ENCODE results near the gene MTHFD2L.

The MTHFD2L gene

DNA sequence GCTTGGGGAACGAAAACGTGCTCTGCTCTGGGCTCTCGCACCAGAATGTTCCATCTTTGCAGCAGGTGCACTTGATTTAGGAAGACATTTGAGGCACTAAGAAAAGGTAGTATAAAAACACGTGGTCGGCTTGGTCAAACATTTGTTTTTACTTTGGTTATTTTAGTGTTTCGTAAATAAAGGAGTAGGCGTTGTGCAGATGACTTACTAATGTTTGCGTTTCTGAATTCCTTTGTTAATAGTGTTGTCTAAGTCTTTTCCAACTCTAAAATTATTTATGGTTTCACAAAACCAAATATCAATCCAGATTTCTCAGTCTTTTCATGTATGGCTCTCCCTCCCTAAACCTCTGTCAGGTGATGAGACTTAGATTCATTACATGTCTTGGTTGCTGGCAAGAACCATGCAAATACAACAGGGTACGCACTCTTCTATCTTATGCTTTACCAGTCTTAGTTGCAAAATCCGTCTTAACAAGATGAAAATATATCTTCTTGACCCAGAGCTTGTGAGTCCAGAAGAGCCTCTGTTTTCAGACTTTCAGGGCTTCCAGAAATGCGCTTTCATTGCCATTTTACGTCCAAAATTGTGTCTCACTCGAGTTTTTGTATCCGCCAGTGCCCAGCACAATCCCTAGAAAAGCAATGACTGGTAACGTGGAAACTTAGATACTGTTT lies 686 bp downstream of the MTHFD2L start:
- no peak for DNase-seq (ENCODE audit: insufficient read length, low spot score)
- TF ChIP-seq, protein P1, sequence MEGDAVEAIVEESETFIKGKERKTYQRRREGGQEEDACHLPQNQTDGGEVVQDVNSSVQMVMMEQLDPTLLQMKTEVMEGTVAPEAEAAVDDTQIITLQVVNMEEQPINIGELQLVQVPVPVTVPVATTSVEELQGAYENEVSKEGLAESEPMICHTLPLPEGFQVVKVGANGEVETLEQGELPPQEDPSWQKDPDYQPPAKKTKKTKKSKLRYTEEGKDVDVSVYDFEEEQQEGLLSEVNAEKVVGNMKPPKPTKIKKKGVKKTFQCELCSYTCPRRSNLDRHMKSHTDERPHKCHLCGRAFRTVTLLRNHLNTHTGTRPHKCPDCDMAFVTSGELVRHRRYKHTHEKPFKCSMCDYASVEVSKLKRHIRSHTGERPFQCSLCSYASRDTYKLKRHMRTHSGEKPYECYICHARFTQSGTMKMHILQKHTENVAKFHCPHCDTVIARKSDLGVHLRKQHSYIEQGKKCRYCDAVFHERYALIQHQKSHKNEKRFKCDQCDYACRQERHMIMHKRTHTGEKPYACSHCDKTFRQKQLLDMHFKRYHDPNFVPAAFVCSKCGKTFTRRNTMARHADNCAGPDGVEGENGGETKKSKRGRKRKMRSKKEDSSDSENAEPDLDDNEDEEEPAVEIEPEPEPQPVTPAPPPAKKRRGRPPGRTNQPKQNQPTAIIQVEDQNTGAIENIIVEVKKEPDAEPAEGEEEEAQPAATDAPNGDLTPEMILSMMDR (IDR thresholded peaks at IDR 0.05; ENCODE audit: insufficient read depth, missing control alignments), result no peak
- no peak for FAIRE-seq

DNA sequence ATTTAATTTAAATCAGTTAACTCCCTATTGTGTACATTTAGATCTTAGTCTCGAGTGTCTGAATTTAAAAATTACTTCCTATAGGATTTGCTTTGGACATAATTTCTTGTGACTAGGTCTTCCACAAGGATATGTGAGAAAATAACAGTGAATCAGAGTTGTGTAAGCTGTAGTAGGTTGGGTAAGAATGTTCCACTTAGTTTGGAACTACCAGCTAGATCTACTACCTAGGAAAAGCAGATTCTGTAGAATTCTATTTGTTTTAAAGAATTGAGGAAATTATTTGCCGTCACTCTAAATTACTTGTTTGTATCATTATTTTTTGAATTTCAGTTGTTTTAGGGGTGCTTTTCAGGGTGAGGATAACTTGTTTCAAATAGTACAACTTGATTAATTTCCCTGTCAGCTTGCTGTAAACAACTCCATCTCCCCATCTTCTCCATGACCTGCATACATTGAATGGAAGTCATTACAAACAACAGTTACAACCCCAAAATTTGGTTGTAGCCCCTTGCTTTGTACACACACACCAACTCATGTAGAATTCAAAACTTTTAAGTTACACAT lies 1.3 kb downstream of the MTHFD2L start:
- no peak for FAIRE-seq
- TF ChIP-seq, protein P1 (IDR thresholded peaks at IDR 0.05; ENCODE audit: insufficient read depth, missing control alignments), result no peak
- DNase-seq (ENCODE audit: insufficient read length, low spot score), result no peak

DNA sequence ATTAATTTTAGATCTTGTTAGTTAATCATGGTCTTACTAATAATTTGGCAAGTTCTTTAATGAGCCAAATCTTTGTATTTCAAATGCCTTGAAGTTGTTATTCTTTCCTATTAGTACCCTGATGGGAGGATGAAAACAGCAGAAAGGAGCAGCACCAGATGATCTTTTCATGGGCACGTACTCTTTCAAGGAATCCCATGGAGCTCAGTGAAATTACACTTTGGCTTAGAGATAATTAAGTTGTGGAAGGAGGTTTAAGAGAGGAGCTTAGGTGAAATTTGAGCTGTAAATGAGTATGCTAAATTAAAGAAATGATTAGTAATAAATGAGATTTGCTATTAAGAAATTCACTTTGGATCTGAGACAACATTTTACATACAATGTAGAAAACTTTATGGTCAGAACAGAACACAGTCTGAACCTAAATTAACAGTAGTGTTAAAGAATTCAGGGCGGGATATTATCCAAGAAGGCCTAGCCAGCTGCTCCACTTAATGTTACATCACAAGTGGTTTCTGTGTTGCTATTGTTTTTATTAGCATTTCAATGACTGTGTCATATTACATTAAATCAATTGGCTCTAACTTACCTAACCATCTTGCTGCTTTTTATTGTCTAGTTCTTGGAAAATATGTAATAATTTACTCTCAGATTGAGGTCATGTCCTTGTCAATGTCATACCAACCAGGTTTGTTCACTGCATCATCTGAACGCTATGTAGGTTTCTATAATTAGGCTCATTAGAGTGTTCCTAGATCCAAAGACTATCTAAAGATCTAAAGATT lies 3.9 kb downstream of the MTHFD2L start:
- TF ChIP-seq, protein P1 (IDR thresholded peaks at IDR 0.05; ENCODE audit: insufficient read depth, missing control alignments), result no peak
- DNase-seq (ENCODE audit: insufficient read length, low spot score) (no peak), FAIRE-seq (peak; percentile 61)

DNA sequence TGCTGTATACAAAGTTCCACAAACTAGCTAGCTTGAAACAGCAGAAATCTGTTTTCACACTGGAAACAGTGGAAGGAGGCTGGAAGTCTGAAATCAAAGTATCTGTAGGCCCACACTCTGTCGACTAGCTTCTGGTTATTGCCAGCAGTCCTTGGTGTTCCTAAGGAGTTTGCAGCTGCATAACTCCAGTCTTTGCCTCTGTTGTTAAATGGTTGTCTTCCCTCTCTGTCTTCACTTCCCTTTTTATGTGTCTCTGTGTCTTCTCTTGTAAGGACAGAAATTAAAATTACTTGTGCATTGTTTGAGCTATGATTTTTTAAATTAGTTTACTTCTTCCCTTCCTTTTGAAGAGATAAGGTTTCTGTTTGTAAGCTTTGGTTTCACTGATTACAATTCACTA lies 8.2 kb downstream of the MTHFD2L start:
- TF ChIP-seq, protein P1 (IDR thresholded peaks at IDR 0.05; ENCODE audit: insufficient read depth, missing control alignments), result no peak
- DNase-seq (ENCODE audit: insufficient read length, low spot score) (no peak), FAIRE-seq (no peak)

DNA sequence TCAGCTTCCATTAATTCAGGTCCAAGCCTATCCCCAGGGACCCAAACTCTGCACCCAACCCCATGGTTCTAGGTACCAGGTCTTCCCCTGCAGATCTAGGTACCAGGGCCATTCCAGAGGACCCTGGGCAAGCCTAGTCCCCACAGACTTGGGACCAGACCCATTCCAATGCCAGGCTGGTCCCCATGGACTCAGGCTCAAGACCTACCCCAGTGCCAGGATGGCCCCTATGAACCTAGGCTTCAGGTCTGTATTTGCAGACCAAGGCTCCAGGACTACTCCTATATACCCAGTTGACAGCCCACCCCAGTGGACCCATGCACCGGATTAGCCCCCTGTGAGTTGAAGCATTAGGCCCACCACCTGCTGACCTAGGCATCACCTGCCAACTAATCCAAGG lies 8.9 kb downstream of the MTHFD2L start:
- TF ChIP-seq, protein P1 (IDR thresholded peaks at IDR 0.05; ENCODE audit: insufficient read depth, missing control alignments), result no peak
- DNase-seq (ENCODE audit: insufficient read length, low spot score), result no peak
- FAIRE-seq, result no peak

DNA sequence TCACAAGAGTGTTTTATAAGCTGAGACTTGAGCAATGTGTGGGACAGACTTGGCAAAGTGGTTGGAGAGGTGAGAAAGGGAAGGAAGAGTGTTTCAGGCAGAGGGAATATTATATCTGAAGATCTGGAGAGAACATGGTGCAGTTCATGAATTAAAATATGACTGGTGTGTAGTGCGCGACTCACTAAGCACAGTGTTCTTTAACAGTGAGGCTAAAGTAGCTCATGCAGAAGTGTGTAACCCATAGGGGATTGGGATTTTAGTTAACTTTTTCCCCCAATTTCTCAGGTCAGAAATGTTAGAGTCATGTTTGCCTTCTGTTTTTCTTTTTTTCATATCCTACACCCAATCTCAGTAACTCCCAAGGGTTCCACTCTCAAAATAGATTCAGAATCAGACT lies 9.7 kb downstream of the MTHFD2L start:
- TF ChIP-seq, protein P1 (IDR thresholded peaks at IDR 0.05; ENCODE audit: insufficient read depth, missing control alignments), result no peak
- FAIRE-seq (no peak), DNase-seq (ENCODE audit: insufficient read length, low spot score) (no peak)

DNA sequence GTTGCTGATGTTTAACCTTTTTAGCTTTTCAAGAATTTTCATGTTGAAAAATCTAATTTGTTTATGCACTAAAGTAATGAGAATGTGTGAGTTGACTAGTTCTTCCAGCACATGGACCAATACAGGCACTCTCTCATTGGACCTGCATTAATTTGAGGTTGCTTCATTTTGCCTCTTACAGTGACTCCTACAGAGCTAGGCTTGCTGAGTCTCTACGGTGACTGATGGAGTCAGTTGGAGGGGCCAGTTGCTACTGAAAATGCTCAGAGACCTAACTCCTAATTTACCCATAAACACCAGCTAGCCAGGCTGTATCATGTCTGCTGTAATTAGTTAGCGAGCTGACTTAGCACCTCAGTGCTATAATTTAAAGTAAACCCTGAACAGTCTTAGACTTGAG lies 10.9 kb downstream of the MTHFD2L start:
- no peak for DNase-seq (ENCODE audit: insufficient read length, low spot score)
- TF ChIP-seq, protein P1 (IDR thresholded peaks at IDR 0.05; ENCODE audit: insufficient read depth, missing control alignments), result no peak
- peak; percentile 53 for FAIRE-seq
